GM18861 (cell line): ENCODE data around the gene NRF1.
"Not testable (repeated sequence)": the region's sequence is repeated elsewhere in the genome, so short reads cannot be mapped to it uniquely, and the experiment has no call there.

ENCODE experiments used
- ATAC-seq: cut with Tn5 transposase; IDR thresholded peaks from one replicate; pipeline ENCODE4 v1.9.1; 2021; ENCODE audit not compliant: unreplicated experiment

The NRF1 gene

DNA sequence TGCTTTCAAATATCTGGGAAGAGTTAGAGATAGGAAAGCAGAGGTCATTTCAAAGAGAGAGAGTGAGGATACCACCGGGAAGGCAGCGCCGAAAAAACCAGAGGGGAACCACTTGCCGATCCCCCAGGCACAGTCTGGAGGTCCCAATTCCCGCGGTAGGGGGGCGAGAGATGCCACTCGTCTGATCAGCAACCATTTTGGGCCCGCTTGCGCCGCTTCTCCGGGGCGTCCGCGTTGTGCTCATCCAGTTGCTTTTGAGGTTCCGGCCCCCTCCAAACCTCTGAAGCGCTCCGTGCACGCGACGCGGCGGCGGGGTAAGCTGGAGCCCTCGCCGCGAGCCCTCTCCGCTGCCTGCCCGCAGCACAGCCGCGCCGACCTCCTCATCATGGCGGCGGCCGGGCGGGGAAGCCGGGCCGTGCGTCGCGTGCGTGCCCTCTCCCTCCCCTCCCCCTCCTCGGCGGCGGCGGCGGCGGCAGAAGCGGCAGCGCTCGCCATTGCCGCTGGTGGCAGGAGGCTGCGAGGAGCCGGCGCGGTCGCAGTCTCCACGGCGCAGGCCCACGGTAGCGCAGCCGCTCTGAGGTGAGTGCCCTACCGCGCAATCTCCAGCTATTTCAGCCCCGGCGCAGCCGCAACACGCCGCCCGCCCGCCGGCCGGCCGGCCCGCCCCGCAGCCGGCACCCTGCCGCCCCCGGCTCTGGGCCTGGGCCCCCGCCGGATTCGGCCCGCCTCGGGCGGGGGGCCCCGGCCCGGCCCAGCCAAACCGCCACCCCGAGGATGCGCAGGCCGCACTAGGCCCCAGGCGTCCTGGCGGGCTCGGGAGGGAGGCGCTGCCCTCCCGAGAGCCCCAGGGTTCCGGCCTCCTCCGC lies at the start of gene NRF1:
TSS of gene NRF1 (plus strand) at position 475 of the 866 bp plus-strand sequence. CDS start 45,632 bp downstream, outside the sequence.
- ATAC-seq = peak; percentile 70

DNA sequence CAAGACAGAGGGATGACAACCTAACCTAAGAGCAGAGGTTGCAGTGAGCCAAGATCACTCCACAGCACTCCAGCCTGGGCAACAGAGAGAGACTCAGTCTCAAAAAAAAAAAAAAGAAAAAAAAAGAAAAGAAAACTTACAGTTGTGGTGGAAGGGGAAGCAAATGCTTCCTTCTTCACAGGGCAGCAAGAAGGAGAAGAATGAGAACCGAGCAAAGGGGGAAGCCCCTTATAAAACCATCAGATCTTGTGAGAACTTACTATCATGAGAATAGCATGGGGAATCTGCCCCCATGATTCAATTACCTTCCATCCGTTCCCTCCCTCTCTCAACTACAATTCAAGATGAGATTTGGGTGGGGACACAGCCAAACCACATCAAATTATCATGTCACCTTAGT lies 45.2 kb upstream of the NRF1 start:
- ATAC-seq = not testable (repeated sequence)

DNA sequence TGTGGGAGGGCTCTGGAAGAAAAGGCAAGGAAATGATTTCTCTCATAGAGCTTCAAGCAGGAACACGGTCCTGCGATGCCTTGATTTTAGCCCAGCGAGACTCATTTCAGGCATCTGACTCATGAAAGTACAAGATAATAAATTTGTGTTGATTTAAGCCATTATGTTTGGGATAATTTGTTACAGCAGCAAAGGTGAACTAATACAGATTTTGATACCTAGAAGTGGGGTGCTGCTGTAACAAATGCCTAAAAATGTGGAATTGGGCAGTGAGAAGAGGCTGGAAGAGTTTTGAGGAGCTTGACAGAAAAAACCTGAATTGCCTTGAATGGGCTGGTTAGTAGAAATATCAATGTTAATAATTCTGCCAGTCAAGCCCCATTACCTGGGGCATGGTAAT lies 44.1 kb upstream of the NRF1 start:
- ATAC-seq = no peak

DNA sequence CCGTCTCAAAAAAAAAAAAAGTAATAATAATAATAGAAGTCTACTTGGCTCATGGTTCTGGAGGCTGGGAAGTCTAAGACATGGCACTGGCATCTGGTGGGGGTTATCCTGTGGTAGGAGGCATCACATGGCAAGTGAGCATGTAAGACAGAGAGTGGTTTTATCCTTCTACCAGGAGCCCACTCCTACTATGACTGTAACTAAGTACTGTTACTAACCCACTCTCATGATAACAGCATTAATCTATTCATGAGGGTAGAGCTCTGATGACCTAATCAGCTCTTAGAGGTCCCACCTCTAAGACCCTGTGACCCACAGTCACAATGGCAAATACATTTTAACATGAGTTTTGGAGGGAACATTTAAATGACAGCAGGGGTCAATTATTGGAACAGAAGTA lies 43.3 kb upstream of the NRF1 start:
- ATAC-seq = no peak

DNA sequence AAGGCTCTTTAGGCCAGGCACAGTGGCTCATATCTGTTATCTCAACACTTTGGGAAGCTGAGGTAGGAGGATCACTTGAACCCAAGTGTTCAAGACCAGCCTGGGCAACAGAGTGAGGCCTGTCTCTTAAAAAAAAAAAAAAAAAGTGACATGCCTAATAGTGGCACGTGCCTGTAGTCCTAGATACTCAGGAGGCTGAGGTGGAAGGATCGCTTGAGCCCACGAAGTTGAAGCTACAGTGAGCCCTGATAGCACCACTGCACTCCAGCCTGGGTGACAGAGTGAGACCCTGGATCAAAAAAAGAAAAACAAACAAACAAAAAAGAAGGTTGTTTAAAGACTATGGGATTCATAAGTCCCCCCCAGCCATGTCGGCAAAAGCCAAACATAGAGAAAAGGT lies 42.2 kb upstream of the NRF1 start:
- ATAC-seq = no peak

DNA sequence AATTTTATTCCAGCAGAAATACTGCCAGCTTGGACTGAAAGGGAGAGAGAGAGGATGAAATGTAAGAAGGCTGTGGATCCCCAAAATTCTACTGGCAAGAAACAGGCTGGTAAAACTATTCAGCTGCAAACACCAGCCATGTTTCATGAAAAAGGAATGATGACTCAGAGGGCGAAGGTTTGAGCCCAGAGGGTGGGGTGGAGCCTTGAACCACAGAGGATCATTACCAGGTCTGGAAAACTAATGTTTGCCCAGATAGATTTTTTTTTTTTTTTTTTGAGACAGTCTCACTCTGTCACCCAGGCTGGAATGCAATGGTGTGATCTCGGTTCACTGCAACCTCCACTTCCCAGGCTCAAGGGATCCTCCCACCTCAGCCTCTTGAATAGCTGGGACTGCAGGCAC lies 41.7 kb upstream of the NRF1 start:
- no peak for ATAC-seq

DNA sequence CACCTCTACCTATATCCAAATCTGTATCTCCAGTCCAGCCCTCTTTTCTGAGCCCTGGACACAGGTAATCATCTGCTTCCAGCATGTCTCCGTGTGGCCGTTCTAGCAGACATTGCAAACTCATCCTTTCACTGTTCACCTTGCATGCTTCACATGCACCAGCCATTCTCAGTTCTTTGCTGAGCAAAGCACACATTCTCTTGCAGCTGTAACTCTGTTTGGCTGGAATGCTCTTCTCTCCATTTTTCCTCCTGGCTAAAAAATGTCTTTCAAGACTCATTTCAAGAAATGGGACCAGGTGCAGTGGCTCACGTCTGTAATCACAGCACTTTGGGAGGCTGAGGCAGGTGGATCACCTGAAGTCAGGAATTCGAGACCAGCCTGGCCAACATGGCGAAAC lies 40.3 kb upstream of the NRF1 start:
- ATAC-seq = no peak

DNA sequence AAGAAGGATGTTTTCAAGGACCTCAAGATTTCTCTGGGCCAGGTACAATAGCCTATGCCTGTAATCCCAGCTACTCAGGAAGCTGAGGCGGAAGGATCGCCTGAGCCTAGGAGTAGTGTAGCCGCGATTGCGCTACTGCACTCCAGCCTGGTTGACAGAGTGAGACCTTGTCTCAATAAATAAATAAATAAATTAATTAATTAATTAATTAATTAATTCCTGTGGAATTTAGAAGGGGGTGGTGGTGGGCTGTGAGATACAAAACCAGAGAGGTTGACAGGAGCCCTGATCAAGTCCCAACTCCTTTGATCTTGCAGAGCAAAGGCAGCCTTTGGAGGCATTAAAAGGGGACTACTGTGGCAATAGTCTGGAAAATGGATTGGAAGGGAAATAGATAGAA lies 39.3 kb upstream of the NRF1 start:
- ATAC-seq = no peak

DNA sequence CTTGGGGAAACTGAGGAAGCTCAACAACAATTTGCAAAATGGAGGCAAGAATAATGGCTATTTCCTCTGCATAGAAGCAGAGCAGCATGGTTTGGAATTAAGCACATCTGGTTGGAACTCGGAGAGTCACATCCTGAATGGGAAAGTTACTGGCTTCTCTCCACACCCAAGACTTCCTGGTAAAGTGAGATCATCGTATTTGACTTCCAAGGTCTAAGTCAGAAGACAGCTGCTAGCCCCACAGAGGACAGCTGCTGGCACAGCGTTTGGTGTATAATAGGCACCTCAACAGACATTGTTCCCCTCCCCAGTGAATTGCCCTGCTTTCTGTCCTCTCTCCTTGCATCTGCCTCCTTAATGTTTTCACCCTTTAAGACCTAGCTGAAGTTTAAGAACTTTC lies 37.0 kb upstream of the NRF1 start:
- no peak for ATAC-seq

DNA sequence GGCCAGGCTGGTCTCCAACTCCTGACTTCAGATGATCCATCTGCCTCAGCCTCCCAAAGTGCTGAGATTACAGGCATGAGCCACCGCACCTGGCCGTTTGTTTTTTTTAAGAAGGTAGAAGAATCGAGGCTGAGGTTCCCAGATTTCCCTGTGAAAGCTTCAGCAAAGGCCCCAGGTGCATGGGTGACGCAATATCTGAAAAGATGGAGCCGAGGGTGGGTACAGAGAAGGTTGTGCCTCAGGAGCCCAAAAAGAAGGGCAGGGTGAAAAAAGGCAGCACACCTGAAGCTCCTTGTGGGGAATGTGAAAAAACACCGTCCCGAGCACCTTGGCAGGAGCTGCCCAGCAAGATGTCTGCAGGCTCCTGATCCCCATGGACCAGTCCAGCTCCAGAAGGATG lies 35.8 kb upstream of the NRF1 start:
- no peak for ATAC-seq

DNA sequence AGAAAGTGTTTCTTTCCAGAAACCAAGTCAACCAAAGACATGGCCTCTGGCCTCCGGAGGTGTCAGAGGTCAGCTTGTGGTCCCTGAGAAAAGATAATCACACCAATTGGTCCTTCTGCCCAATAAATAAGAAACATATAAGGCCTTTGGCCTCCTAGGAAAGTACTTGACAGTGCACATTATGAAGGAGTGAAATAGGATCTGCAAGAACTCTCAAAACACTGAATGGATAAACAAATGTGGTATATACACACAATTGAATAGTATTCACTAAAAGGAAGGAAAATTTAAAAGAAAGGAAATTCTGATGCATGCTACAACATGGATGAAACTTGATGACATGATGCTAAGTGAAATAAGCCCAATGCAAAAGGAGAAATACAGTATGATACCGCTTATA lies 35.4 kb upstream of the NRF1 start:
- ATAC-seq = no peak

DNA sequence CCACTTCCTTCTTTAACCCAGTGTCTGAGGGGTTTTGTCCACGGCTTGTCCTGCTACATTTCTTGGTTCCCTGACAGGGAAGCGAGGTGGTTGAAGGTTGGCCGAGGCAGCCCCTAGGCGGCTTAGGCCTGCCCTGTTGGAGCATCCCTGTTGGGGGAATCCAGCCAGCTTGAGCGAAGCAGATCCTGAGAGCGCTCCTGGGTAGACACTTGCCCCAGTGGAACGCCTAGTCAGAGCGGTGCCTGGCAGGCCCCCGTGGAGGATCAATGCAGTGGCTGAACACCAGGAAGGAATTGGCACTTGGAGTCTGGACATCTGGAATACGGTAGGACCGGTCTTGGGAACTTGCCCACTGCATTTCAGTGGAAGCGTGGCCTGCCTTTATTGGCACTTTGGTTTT lies 32.7 kb upstream of the NRF1 start:
- no peak for ATAC-seq

DNA sequence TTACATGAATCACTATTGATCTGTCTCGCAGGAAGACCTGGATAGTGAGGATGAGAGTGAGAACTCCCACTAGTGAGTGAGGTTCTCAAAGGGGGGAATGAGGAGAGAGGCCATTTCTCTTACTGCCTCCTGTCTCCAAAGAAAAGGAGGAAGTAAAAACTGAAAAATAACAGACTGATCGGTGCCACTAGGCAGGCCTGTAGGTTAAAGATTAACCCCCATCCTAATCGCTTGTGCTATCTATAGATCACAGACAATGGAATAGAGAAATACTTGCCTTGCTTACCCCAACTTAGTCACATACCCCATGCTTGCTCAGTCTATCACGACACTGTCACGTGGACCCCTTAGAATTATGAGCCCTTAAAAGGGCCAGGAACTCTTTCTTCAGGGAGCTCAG lies 25.3 kb upstream of the NRF1 start:
- not testable (repeated sequence) for ATAC-seq

DNA sequence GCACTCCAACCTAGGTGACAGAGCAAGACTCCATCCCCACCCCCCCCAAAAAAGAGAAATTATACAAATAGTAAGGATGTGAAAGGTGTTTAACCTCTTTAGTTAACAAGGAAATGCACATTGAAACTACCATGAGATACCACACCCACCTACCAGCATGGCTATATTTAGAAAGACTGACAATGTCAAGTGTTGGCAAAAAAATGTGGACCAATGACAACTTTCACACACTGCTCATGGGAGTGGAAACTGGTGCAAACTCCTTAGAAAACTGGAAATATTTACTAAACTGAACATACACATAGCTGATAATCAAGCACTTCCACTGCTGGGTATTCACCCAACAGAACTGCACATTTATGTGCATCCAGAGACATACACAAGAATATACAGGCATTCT lies 23.3 kb upstream of the NRF1 start:
- ATAC-seq = no peak

DNA sequence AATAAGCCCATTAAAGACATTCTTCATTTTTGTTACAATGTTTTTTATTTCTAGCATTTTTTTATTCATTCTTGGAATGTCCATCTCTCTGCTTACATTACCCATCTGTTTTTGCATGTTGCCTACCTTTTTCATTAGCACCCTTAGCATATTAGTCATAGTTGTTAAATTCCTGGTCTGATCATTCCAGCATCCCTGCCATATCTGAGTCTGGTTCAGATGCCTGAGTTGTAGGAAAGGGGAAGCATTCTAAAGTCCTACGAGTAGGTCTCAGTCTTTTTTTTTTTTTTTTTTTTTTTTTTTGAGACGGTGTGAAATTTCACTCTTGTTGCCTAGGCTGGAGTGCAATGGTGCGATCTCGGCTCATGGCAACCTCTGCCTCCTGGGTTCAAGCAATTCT lies 19.7 kb upstream of the NRF1 start:
- ATAC-seq = no peak

DNA sequence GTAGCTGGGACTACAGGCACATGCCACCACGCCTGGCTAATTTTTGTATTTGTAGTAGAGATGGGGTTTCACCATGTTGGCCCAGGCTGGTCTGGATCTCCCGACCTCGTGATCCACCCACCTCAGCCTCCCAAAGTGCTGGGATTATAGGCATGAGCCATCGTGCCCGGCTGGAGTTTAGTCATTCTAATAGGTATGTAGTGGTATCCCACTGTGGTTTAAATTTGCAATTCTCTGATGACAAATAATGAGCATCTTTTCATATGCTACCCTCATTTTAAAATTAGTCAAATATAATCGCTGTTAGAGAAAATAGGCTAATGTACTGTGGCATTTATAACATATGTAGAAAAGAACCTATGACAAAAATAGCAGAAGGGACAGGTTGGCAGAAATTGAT lies 15.1 kb upstream of the NRF1 start:
- ATAC-seq = not testable (repeated sequence)

DNA sequence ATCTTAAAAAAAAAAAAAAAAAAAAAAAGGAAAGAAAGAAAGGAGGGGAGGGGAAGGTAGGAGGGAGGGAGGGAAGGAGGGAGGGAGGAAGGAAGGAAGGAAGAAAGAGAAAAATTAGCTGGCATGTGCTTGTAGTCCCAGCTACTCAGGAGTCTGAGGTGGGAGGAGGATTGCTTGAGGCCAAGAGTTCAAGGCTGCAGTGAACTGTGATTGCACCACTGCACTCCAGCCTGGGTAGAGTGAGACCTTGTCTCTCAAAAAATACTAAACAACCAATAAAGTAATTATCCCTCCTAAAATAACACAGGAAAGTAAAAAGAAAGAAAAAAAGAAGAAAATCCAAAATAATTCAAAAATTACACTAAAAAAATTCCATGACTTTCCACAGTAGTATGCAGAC lies 13.8 kb upstream of the NRF1 start:
- ATAC-seq = no peak

DNA sequence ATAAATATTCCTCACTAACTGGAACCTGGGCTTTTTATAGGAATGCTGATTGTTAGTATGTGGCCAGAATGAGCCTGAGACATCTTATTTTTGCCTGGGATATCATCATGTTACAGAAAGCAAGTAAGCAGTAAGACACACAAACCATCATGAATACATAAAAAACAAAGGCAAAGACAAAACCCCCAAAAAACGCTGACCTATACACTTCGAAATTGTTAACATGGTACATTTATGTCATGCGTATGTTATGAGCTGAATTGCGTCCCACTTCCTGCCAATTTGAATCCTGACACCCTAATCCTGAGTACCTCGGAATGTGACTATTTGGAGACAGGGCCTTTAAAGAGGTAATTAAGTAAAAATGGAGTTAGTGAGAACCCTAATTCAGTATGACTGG lies 12.3 kb upstream of the NRF1 start:
- no peak for ATAC-seq

DNA sequence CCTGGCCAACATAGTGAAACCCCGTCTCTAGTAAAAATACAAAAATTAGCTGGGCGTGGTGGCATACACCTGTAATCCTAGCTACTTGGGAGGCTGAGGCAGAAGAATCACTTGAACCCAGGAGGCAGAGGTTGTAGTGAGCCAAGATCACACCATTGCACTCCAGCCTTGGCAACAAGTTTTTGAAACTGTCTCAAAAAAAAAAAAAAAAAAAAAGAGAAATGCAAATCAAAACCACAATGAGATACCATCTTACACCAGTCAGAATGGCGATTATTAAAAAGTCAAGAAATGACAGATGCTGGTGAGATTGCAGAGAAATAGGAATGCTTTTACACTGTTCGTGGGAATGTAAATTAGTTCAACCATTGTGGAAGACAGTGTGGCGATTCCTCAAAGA lies 7.9 kb upstream of the NRF1 start:
- not testable (repeated sequence) for ATAC-seq

DNA sequence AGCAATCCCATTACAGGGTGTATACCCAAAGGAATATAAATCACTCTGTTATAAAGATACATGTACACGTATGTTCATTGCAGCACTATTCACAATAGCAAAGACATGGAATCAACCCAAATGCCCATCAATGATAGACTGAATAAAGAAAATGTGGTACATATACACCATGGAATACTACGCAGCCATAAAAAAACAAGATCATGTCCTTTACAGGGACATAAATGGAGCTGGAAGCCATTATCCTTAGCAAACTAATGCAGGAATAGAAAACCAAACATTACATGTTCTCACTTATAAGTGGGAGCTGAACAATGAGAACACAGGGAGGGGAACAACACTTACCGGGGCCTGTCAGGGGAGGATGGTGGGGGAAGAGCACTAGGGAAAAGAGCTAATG lies 7.5 kb upstream of the NRF1 start:
- not testable (repeated sequence) for ATAC-seq

DNA sequence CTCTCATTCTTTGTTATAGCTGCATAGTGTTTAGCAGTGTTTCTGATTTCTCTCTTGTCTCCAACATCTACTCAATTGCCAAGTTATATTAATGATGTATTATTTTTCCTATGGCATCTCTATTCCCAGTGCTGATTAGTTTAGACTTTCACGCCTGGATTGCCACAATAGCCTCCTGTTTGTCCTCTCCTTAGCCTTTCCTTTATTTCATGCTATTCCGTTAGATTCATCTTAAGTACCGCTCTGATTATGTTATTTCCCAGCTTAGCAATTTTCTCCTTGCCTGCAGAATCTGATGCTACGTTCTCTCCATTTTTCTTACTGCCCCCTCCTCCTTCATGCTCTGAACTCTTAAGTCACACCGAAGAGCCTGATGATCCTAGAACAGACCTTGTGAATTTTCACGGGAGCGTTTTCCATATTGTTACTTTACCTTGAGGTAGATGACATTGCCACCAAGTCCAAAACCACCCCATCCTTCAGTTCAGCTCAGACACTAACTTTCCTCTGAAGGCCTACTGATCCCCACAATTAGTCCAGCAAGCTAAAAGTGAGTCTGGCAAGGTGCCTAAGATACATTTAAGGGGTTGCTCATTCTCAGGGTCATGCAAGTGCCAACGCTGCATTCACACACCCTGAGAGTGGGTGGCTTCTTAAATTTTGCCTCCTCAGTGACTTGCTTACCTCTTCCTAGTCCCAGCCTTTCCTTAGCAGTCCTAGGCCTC lies 6.6 kb upstream of the NRF1 start:
- no peak for ATAC-seq

DNA sequence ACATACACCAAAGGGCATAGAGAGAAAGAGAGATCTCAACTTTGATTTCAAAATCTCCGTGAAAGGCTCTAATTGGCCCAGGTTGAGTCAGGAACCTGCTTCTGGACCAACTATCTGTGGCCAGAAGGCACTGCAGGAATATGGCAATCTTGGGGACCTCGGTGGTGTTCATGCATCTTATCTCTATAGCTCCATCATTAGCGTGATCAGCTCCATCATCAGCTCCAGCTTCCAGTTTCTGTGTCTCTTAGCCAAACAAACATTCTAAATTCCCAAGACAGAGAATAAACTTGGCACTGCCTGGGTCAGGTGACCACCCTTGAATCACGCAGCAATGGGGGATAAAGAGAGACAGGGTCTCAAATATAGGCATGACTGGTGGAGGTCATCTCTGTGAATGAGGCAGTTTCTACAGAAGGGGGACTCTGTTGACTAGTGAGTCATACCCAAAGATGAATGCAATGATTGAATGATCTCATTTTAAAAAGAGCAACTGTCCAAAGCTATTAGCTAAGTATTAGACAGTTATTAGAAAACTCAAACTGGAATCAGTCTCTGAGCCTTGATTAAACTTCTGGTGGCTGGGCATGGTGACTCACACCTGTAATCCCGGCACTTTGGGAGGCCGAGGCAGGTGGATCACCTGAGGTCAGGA lies 5.4 kb upstream of the NRF1 start:
- no peak for ATAC-seq
